Left renal pelvis (tissue), 4 donors: ENCODE measurements around the gene GBP3. TPM values are rescaled to one million over a fixed set of nuclear protein-coding genes. Genes with fewer than 3 reads are reported as not detected.
"Not testable (repeated sequence)": the region's sequence is repeated elsewhere in the genome, so short reads cannot be mapped to it uniquely, and the experiment has no call there.

Experiments used
- DNase-seq, 4 donors: peaks; one replicate each; pipeline ENCODE4 v3.0.0-alpha.2; 2013; ENCODE audit warnings: low read depth in 4 of 4, low spot score in 3 of 4
- polyA plus RNA-seq, 4 donors: library from polyadenylated mRNA; unstranded; fragments of 120-200 nt; gene quantifications; one replicate each; pipeline ENCODE4 v1.2.1, GENCODE V29; 2013; ENCODE audit not compliant: insufficient read length in 4 of 4

The GBP3 gene
- polyA plus RNA-seq, 4 donors = 14.6 to 25.9 (median 20.5) TPM

DNA sequence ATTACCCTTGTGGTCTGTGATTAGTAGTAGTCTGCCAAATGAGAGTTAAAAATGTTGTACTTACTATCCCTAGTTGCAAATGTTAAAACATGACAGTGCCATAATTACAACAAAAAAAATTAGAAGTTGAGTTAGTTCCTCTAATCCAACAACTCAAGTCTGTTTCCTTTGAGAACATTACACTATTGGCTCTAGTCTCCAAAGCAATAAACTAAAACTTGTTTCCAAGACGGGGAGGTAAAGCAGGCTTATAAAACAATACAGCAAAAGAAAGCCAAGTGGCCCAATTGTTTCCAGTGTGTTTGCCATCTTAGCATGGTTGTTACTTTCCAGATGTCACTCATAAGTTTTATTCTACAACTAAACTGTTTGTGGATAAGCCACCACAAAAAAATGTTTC, 41.8 kb downstream of the GBP3 start:
- DNase-seq = no peak

DNA sequence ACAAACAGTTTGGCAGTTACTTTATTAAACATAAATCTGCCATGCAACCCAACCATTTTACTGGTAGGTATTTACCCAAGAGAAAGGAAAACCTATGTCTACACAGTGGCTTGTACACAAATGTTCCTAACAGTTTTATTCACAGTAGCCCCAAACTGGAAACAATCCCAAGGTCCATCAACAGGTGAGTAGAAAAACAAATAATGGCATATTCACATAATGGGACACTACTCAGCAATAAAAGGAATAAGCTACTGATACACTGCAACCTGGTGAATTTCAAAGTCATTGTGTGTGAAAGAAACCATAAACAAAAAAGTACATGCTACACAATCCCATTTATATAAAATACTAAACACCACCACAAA, 42.9 kb downstream of the GBP3 start:
- DNase-seq = no peak

GRCh38 chr1:88979054-88979748, 43.5 kb downstream of the GBP3 start:
- DNase-seq = no peak

- no peak for DNase-seq
Measured at GRCh38 chr1:88976235-88976634, 46.4 kb downstream of the GBP3 start.

DNA sequence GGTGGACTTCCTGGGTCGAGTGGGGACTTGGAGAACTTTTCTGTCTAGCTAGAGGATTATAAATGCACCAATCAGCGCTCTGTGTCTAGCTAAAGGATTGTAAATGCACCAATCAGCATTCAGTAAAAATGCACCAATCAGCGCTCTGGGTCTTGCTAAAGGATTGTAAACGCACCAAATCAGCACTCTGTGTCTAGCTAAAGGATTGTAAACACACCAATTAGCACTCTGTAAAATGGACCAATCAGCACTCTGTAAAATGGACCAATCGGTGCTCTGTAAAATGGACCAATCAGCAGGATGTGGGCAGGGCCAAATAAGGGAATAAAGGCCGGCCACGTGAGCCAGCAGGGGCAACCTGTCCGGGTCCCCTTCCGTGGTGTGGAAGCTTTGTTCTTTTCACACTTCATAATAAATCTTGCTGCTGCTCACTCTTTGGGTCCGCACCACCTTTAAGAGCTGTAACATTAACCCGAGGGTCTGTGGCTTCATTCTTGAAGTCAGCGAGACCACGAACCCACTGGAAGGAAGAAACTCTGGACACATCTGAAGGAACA, 48.0 kb downstream of the GBP3 start:
- DNase-seq = not testable (repeated sequence)

DNA sequence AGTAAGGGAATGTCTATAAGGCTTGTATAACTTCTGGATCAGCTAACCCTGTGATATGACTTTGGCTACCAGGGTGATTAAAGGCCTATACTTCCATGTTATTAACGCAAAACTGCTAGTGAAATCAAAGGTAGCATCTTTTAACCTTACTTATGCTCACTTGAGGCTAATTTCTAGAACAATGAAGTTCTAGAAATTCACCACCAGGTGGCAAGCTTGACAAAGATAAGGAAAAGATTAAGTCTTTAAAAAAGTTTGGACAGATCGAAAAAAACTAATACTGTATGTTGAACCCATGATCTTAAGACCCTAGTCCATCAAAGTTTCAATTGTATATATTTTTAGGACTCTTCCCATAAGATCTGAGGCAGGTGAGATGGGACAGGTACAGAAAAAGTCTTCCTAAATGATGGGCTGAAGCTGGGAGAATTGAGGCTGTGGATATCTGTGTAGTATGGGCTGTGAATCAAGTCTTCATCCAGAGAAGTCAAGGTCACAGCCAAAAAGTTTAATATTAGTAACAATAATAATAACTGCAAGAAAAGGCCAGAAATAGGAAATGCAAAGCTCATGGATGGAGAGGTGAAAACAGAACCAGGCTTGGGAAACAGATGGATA, 49.0 kb downstream of the GBP3 start:
- no peak for DNase-seq

- DNase-seq = no peak
Measured at GRCh38 chr1:88961647-88962275, 60.9 kb downstream of the GBP3 start.

DNA sequence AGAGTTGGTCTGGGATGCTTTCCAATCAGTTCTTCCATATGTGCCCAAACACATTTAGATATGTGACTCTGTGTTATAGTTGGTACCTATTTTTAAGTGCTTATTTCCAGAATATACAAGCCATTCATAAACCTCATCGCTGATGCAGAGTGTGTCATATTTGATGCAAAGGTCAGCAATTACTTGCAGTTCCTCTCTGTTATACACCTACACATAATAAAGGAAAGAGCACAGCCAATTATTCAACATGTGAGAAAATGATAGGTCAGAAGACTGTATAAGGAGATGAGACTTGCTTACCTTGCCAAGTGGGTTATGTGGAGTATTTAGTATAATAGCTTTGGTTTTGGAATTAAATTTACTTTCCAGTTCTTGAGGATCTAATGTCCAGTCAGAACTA, 61.6 kb downstream of the GBP3 start:
- DNase-seq = no peak

Other genes with a start within 250 kb of the GBP3 start
- 10 to 100 TPM; 38.9 to 51.0 (median 44.0) TPM for gene GTF2B, start 131.3 kb downstream of the GBP3 start, polyA plus RNA-seq
- 10 to 100 TPM; 34.2 to 64.8 (median 59.3) TPM for gene KYAT3, start 30.2 kb downstream of the GBP3 start, polyA plus RNA-seq
- gene RBMXL1, start 30.2 kb downstream of the GBP3 start, polyA plus RNA-seq = 10 to 100 TPM; 14.6 to 24.0 (median 17.6) TPM
- gene GBP1, start 42.3 kb upstream of the GBP3 start, polyA plus RNA-seq = 10 to 100 TPM; 13.3 to 36.1 (median 16.5) TPM
- 1 to 10 TPM; 1.5 to 4.3 (median 3.0) TPM for gene GBP2, start 103.2 kb upstream of the GBP3 start, polyA plus RNA-seq
- under 1 TPM in 2 of 4 donors, not detected in 2; 0.11 to 0.46 TPM for gene GBP7, start 153.1 kb upstream of the GBP3 start, polyA plus RNA-seq
- 10 to 100 TPM in 1 of 4 donors, 1 to 10 TPM in 3; 4.2 to 13.5 (median 7.7) TPM for gene GBP4, start 176.1 kb upstream of the GBP3 start, polyA plus RNA-seq
- gene GBP5, start 250.0 kb upstream of the GBP3 start, polyA plus RNA-seq = under 1 TPM; 0.20 to 0.71 (median 0.35) TPM